SK-N-SH (cell line): ENCODE data around the gene NANOS3. TPM values are rescaled to one million over a fixed set of nuclear protein-coding genes. Genes with fewer than 3 reads are reported as not detected.

ENCODE experiments used
- CTCF ChIA-PET: fragments of 300-600, 350-600 bp; formaldehyde crosslinking; extraction: SDS; loops from one replicate; lab custom pipeline; 2021; lab: Yijun Ruan, JAX
- POLR2A ChIA-PET: fragments of 350-600 bp; sonication (Branson Sonifier 250); formaldehyde crosslinking; extraction: SDS; loops from one replicate; lab custom pipeline; 2020; ENCODE audit warnings: antibody characterized with exemption, inconsistent platforms; lab: Yijun Ruan, JAX
- DNase-seq: peaks from one replicate; pipeline ENCODE4 v3.0.0; 2012
- H2AFZ ChIP-seq: fragments of 200-600 bp; sonication (generic); 2 replicates; pipeline ENCODE4 v1.8.1; 2016; ENCODE audit warnings: antibody characterized with exemption, mild to moderate bottlenecking, low read depth
- H3F3A ChIP-seq: fragments of 200-600 bp; sonication (generic); replicated peaks from 2 replicates; pipeline ENCODE3; 2016; ENCODE audit warnings: antibody characterized with exemption, mild to moderate bottlenecking; ENCODE audit not compliant: insufficient read depth
- H3K27ac ChIP-seq, 2 experiments: fragments of 200-500 bp in 1 of 2; fragments of 200-600 bp in 1 of 2; sonication (Bioruptor generic) in 1 of 2; sonication (generic), shearing (Covaris generic) in 1 of 2; 2 replicates each; pipeline versions ENCODE4 v1.5.1 to v1.6.1; 2014 to 2016; ENCODE audit warnings: low read depth in 2 of 2, inconsistent platforms in 1 of 2, low read length in 1 of 2, mild to moderate bottlenecking in 1 of 2, mixed read lengths in 1 of 2
- H3K27me3 ChIP-seq: fragments of 200-600 bp; sonication (generic), shearing (Covaris generic); 2 replicates; pipeline ENCODE4 v1.6.1; 2016; ENCODE audit warnings: mixed run types; ENCODE audit not compliant: insufficient read depth
- H3K36me3 ChIP-seq, 2 experiments: fragments of 200-500 bp in 1 of 2; fragments of 200-600 bp in 1 of 2; sonication (Bioruptor generic) in 1 of 2; sonication (generic) in 1 of 2; replicated peaks in 1 of 2; 2 replicates each; pipeline versions ENCODE3 to v1.5.1; 2014 to 2016; ENCODE audit warnings: low read length in 1 of 2, mild to moderate bottlenecking in 1 of 2; ENCODE audit not compliant: insufficient read depth in 2 of 2, control insufficient read depth in 1 of 2
- H3K4me1 ChIP-seq, 2 experiments: fragments of 200-500 bp in 1 of 2; fragments of 200-600 bp in 1 of 2; sonication (Bioruptor generic) in 1 of 2; sonication (generic), shearing (Covaris generic) in 1 of 2; 2 replicates each; pipeline versions ENCODE4 v1.5.1 to v1.6.1; 2014 to 2016; ENCODE audit warnings: low read depth in 1 of 2, low read length in 1 of 2, mixed run types in 1 of 2; ENCODE audit not compliant: insufficient read depth in 2 of 2, control insufficient read depth in 1 of 2
- H3K4me2 ChIP-seq: fragments of 200-600 bp; sonication (generic), shearing (Covaris generic); 2 replicates; pipeline ENCODE4 v1.6.1; 2017; ENCODE audit warnings: mixed run types
- H3K4me3 ChIP-seq, 2 experiments: fragments of 200-500 bp in 1 of 2; fragments of 200-600 bp in 1 of 2; sonication (Bioruptor generic) in 1 of 2; sonication (generic), shearing (Covaris generic) in 1 of 2; 2 replicates each; pipeline versions ENCODE4 v1.5.1 to v1.8.1; 2014 to 2016; ENCODE audit warnings: low read depth in 2 of 2, inconsistent platforms in 1 of 2, low read length in 1 of 2, mild to moderate bottlenecking in 1 of 2, mixed read lengths in 1 of 2, moderate library complexity in 1 of 2
- H3K79me2 ChIP-seq: fragments of 200-600 bp; sonication (generic); 2 replicates; pipeline ENCODE4 v1.8.1; 2017; ENCODE audit warnings: mild to moderate bottlenecking; ENCODE audit not compliant: insufficient read depth
- H3K9ac ChIP-seq: fragments of 200-600 bp; sonication (generic); 2 replicates; pipeline ENCODE4 v1.6.1; 2017; ENCODE audit warnings: mixed run types
- H3K9me2 ChIP-seq: fragments of 200-600 bp; sonication (generic); 2 replicates; pipeline ENCODE4 v1.6.1; 2017; ENCODE audit warnings: mixed run types
- H3K9me3 ChIP-seq: fragments of 200-600 bp; sonication (generic); 2 replicates; pipeline ENCODE4 v1.6.1; 2017; ENCODE audit warnings: mixed run types, mild to moderate bottlenecking, moderate library complexity
- H4K20me1 ChIP-seq: fragments of 200-600 bp; sonication (generic); 2 replicates; pipeline ENCODE4 v1.6.1; 2017; ENCODE audit warnings: mild to moderate bottlenecking, mixed run types; ENCODE audit not compliant: insufficient read depth
- CHD2 ChIP-seq: fragments of 150-350 bp; IDR thresholded peaks from 2 replicates; pipeline ENCODE4 v1.6.1; 2018; ENCODE audit warnings: low read length; ENCODE audit not compliant: partially characterized antibody
- ELF1 ChIP-seq: IDR thresholded peaks from 2 replicates; pipeline ENCODE4 v1.4.0; 2012
- EP300 ChIP-seq, 2 experiments: IDR thresholded peaks; 2 replicates each; pipeline versions ENCODE4 v1.4.0 to v1.6.1; 2012; ENCODE audit warnings: borderline replicate concordance in 1 of 2, low read depth in 1 of 2, low read length in 1 of 2
- FOSL2 ChIP-seq: IDR thresholded peaks from 2 replicates; pipeline ENCODE4 v1.4.0; 2012; ENCODE audit warnings: low read depth, mild to moderate bottlenecking, moderate library complexity, borderline replicate concordance
- FOXJ3 ChIP-seq: sonication (generic); formaldehyde crosslinking; IDR thresholded peaks from 2 replicates; pipeline ENCODE4 v1.5.1; 2020; ENCODE audit warnings: mild to moderate bottlenecking, missing genetic modification reagents
- GABPA ChIP-seq: IDR thresholded peaks from 2 replicates; pipeline ENCODE4 v1.4.0; 2012; ENCODE audit warnings: low read depth, mild to moderate bottlenecking
- GATA2 ChIP-seq: sonication (generic); formaldehyde crosslinking; IDR thresholded peaks from 2 replicates; pipeline ENCODE4 v1.5.0; 2020; ENCODE audit warnings: mild to moderate bottlenecking, missing genetic modification reagents
- JUND ChIP-seq: IDR thresholded peaks from 2 replicates; pipeline ENCODE4 v1.4.0; 2012
- MXI1 ChIP-seq: IDR thresholded peaks from 2 replicates; pipeline ENCODE4 v1.6.1; 2012; ENCODE audit warnings: mild to moderate bottlenecking, low read depth, low read length, improper control_type of control experiment
- NFIC ChIP-seq: IDR thresholded peaks from 2 replicates; pipeline ENCODE4 v1.4.0; 2012; ENCODE audit warnings: borderline replicate concordance
- NRF1 ChIP-seq: IDR thresholded peaks from 2 replicates; pipeline ENCODE4 v1.6.1; 2012; ENCODE audit warnings: low read depth, mild to moderate bottlenecking, low read length
- POLR2AphosphoS5 ChIP-seq: IDR thresholded peaks from 2 replicates; pipeline ENCODE4 v1.6.1; 2012; ENCODE audit warnings: low read depth, low read length
- RAD21 ChIP-seq: IDR thresholded peaks from 2 replicates; pipeline ENCODE4 v1.6.1; 2012; ENCODE audit warnings: mild to moderate bottlenecking, low read length
- RCOR1 ChIP-seq: fragments of 150-350 bp; IDR thresholded peaks from 2 replicates; pipeline ENCODE4 v1.6.1; 2017; ENCODE audit warnings: antibody characterized with exemption, low read length
- RFX5 ChIP-seq: IDR thresholded peaks from 2 replicates; pipeline ENCODE4 v1.6.1; 2012; ENCODE audit warnings: mild to moderate bottlenecking, improper control_type of control experiment, low read length
- RXRA ChIP-seq: IDR thresholded peaks from 2 replicates; pipeline ENCODE4 v1.4.0; 2012; ENCODE audit warnings: low read depth, mild to moderate bottlenecking, borderline replicate concordance
- TAF1 ChIP-seq: IDR thresholded peaks from 2 replicates; pipeline ENCODE4 v1.6.1; 2012; ENCODE audit warnings: low read depth, mild to moderate bottlenecking, low read length, moderate library complexity, borderline replicate concordance
- TEAD4 ChIP-seq: IDR thresholded peaks from 2 replicates; pipeline ENCODE4 v1.4.0; 2012; ENCODE audit warnings: mild to moderate bottlenecking, borderline replicate concordance; ENCODE audit not compliant: insufficient read depth
- WGBS: methylation state at CpG from one replicate; pipeline ENCODE4 v1.1.6; 2017; ENCODE audit warnings: low lambda C conversion rate; 5-methylcytosine and 5-hydroxymethylcytosine counted together
- polyA plus RNA-seq, 3 experiments: library from polyadenylated mRNA; depleted of rRNA; stranded (reverse); fragments of >200 nt; gene quantifications; 2 replicates each; pipeline ENCODE4 v1.2.3, GENCODE V29; 2012
- TF ChIP-seq, protein P1 (sequence below): IDR thresholded peaks from 2 replicates; pipeline ENCODE4 v1.4.0; 2012; ENCODE audit warnings: low read depth, borderline replicate concordance
- TF ChIP-seq, protein P2 (sequence below): fragments of 150-350 bp; IDR thresholded peaks from 2 replicates; pipeline ENCODE4 v1.6.1; 2017; ENCODE audit warnings: antibody characterized with exemption, low read length, low read depth, borderline replicate concordance
- TF ChIP-seq, protein P3 (sequence below): IDR thresholded peaks from 2 replicates; pipeline ENCODE4 v1.4.0; 2012; ENCODE audit warnings: low read depth, borderline replicate concordance
- TF ChIP-seq, protein P4 (sequence below): IDR thresholded peaks from 2 replicates; pipeline ENCODE4 v1.6.1; 2012; ENCODE audit warnings: mild to moderate bottlenecking, low read depth, low read length, moderate library complexity
- TF ChIP-seq, protein P5 (sequence below): IDR thresholded peaks from 2 replicates; pipeline ENCODE4 v1.4.0; 2012; ENCODE audit warnings: low read depth

NANOS3 gene
- polyA plus RNA-seq, 1 of the 3 experiments (the other 2 are of a cell fraction) = 0.53 TPM

DNA sequence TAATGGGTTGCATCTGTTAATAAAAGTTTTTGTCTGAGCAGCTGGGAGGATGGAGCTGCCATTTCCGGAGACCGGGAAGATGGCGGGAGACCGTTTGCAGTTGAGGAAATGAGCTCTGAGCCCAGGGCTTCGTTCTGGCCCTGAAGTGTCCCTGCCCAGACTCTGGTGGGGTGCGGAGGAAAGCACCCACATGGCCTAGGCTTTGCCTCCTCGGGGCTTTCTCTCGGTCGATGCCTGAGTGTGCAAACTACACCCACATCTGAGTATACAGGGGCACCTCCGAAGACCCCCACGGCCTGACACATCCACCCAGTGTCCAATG lies 15.6 kb upstream of the NANOS3 start (continued):
- TF ChIP-seq, protein P1, sequence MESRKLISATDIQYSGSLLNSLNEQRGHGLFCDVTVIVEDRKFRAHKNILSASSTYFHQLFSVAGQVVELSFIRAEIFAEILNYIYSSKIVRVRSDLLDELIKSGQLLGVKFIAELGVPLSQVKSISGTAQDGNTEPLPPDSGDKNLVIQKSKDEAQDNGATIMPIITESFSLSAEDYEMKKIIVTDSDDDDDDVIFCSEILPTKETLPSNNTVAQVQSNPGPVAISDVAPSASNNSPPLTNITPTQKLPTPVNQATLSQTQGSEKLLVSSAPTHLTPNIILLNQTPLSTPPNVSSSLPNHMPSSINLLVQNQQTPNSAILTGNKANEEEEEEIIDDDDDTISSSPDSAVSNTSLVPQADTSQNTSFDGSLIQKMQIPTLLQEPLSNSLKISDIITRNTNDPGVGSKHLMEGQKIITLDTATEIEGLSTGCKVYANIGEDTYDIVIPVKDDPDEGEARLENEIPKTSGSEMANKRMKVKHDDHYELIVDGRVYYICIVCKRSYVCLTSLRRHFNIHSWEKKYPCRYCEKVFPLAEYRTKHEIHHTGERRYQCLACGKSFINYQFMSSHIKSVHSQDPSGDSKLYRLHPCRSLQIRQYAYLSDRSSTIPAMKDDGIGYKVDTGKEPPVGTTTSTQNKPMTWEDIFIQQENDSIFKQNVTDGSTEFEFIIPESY = no peak
- TF ChIP-seq NFIC (no peak), RXRA (no peak)

DNA sequence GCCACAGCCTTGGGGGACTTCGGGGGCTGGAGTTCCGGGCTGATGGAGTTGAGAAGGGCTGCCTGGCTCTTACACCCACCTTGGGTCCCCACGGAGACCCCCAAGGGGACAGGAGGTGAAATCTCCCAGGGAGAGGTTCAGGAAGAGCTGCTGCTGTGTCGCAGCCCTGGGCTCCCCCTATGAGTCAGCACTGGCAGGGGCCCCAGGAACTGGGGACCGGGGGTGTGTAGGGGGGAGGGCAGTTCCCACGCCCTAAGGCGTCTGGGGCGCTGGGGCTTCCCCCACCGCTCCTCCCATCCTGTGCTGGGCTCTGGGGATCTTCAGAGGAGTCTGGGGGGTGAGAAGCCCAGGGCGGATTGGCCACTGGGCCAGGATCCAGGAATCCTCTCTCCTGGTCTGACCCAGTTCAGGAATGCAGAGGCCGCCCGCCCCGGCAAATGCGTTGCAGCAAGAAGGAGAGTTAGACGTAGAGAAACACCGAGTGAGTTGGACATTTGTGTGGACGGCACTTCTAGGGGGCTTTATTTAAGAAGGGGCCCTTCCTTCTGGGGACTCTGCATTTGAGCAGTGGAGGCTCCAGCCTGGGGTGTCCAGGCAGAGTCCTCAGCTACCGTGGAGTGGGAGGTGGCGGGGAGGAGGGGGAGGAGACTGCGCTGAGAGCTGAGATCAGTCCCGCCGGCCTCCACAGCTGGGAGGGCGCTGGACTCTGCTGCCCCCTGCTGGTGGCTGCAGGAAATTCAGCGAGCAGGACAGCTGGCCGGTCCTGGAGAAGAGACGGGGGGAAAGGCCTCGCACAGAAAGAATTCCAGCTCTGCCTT lies 15.0 kb upstream of the NANOS3 start:
- no peaks in the 10 kb centered on the region for H3K36me3 ChIP-seq
- H3F3A ChIP-seq = peaks cover 34% of the 10 kb centered on the region
- peaks cover 9 to 20% of the 10 kb centered on the region in 2 experiments; a peak in 3 of 4 replicates for H3K4me1 ChIP-seq
- peak overlapping the region; percentile 39 to 61 for H3K4me3 ChIP-seq
- no peak overlapping the region; the same call in 1 of the 2 replicates for H2AFZ ChIP-seq
- peaks cover 17% of the 10 kb centered on the region; the same call in 1 of the 2 replicates for H3K79me2 ChIP-seq
- DNase-seq = peak; percentile 94
- peak overlapping the region; percentile 96 for H3K9ac ChIP-seq
- ChIA-PET POLR2A (interaction anchor here (0.5 to 2.1 kb wide), 7 partner anchors 15 to 328 kb away, joined by 3 to 9 read pairs (median 4); partner anchors contain the start of genes C19orf53 and MRI1), CTCF (interaction anchor here (0.6 to 8.2 kb wide), 35 partner anchors 9 to 273 kb away, joined by 3 to 133 read pairs (median 6); partner anchors contain the start of genes C19orf53, MRI1 and ZSWIM4)
- H3K27ac ChIP-seq = peak overlapping the region; percentile 82 to 98
- 4% methylated on average over 22 of the region's 27 CpGs for WGBS
- no peaks in the 10 kb centered on the region for H3K27me3 ChIP-seq
- H4K20me1 ChIP-seq = no peaks in the 10 kb centered on the region
- no peaks in the 10 kb centered on the region for H3K9me3 ChIP-seq
- no peaks in the 10 kb centered on the region for H3K9me2 ChIP-seq
- H3K4me2 ChIP-seq = peak overlapping the region; percentile 72
- TF ChIP-seq FOSL2 = peak; percentile 69; the same call in 1 of the 2 replicates
- peak; percentile 95 for TF ChIP-seq RAD21
- peak; percentile 14 to 69; a peak in 2 of 4 replicates for TF ChIP-seq EP300 (IDR thresholded peaks at IDR 0.05; ENCODE audit: borderline replicate concordance in 1 of 2, low read depth in 1 of 2, low read length in 1 of 2)
- no peak for TF ChIP-seq FOXJ3 (CRISPR knock-in tag)
- TF ChIP-seq, protein P2, sequence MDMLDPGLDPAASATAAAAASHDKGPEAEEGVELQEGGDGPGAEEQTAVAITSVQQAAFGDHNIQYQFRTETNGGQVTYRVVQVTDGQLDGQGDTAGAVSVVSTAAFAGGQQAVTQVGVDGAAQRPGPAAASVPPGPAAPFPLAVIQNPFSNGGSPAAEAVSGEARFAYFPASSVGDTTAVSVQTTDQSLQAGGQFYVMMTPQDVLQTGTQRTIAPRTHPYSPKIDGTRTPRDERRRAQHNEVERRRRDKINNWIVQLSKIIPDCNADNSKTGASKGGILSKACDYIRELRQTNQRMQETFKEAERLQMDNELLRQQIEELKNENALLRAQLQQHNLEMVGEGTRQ = no peak
- 0 out of 2 replicates have a peak, but pooled peaks have one; percentile 44 for TF ChIP-seq RCOR1
- TF ChIP-seq TAF1 = peak; percentile 31; the same call in 1 of the 2 replicates
- TF ChIP-seq, protein P3, sequence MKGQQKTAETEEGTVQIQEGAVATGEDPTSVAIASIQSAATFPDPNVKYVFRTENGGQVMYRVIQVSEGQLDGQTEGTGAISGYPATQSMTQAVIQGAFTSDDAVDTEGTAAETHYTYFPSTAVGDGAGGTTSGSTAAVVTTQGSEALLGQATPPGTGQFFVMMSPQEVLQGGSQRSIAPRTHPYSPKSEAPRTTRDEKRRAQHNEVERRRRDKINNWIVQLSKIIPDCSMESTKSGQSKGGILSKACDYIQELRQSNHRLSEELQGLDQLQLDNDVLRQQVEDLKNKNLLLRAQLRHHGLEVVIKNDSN = no peak
- TF ChIP-seq POLR2AphosphoS5 = peak; percentile 58
- TF ChIP-seq JUND = peak; percentile 58; the same call in 1 of the 2 replicates
- no peak for TF ChIP-seq GABPA
- no peak for TF ChIP-seq RFX5
- TF ChIP-seq, protein P4, sequence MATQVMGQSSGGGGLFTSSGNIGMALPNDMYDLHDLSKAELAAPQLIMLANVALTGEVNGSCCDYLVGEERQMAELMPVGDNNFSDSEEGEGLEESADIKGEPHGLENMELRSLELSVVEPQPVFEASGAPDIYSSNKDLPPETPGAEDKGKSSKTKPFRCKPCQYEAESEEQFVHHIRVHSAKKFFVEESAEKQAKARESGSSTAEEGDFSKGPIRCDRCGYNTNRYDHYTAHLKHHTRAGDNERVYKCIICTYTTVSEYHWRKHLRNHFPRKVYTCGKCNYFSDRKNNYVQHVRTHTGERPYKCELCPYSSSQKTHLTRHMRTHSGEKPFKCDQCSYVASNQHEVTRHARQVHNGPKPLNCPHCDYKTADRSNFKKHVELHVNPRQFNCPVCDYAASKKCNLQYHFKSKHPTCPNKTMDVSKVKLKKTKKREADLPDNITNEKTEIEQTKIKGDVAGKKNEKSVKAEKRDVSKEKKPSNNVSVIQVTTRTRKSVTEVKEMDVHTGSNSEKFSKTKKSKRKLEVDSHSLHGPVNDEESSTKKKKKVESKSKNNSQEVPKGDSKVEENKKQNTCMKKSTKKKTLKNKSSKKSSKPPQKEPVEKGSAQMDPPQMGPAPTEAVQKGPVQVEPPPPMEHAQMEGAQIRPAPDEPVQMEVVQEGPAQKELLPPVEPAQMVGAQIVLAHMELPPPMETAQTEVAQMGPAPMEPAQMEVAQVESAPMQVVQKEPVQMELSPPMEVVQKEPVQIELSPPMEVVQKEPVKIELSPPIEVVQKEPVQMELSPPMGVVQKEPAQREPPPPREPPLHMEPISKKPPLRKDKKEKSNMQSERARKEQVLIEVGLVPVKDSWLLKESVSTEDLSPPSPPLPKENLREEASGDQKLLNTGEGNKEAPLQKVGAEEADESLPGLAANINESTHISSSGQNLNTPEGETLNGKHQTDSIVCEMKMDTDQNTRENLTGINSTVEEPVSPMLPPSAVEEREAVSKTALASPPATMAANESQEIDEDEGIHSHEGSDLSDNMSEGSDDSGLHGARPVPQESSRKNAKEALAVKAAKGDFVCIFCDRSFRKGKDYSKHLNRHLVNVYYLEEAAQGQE = no peak
- no peak; the same call in 1 of the 2 replicates for TF ChIP-seq MXI1
- TF ChIP-seq, protein P5, sequence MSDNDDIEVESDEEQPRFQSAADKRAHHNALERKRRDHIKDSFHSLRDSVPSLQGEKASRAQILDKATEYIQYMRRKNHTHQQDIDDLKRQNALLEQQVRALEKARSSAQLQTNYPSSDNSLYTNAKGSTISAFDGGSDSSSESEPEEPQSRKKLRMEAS = no peak; the same call in 1 of the 2 replicates
- TF ChIP-seq GATA2 (CRISPR knock-in tag) = no peak
- no peak for TF ChIP-seq ELF1
- peak; percentile 66; the same call in 1 of the 2 replicates for TF ChIP-seq RXRA
- peak; percentile 68 for TF ChIP-seq NFIC
- peak; percentile 68; the same call in 1 of the 2 replicates for TF ChIP-seq TEAD4
- TF ChIP-seq NRF1 = no peak
- TF ChIP-seq CHD2 = no peak
